Progenitor cell of endocrine pancreas (in vitro differentiated cells): ENCODE results near the gene TOGARAM2. TPM values are rescaled to one million over a fixed set of nuclear protein-coding genes. Genes with fewer than 3 reads are reported as not detected.

Experiments
- DNase-seq: peaks from one replicate; pipeline ENCODE4 v3.0.0; 2021; ENCODE audit warnings: low spot score; ENCODE audit not compliant: unreplicated experiment
- H3K27ac Mint-ChIP-seq: 2 replicates; pipeline ENCODE4 v1.8.0; 2021; ENCODE audit warnings: mild to moderate bottlenecking, moderate library complexity, mixed read lengths
- H3K27me3 Mint-ChIP-seq: 2 replicates; pipeline ENCODE4 v1.8.0; 2021; ENCODE audit warnings: mixed read lengths
- H3K36me3 Mint-ChIP-seq: 2 replicates; pipeline ENCODE4 v1.8.0; 2022; ENCODE audit warnings: mixed read lengths; ENCODE audit not compliant: insufficient read depth
- H3K4me1 Mint-ChIP-seq: 2 replicates; pipeline ENCODE4 v1.8.0; 2021; ENCODE audit warnings: low read depth, mixed read lengths
- H3K4me3 Mint-ChIP-seq: 2 replicates; pipeline ENCODE4 v1.8.0; 2021; ENCODE audit warnings: low read depth, mild to moderate bottlenecking, moderate library complexity, mixed read lengths
- H3K9me3 Mint-ChIP-seq: 2 replicates; pipeline ENCODE4 v1.8.0; 2021; ENCODE audit warnings: low read depth, mixed read lengths
- CTCF ChIP-seq: fragments of 200-600 bp; sonication (generic); IDR thresholded peaks from one replicate; pipeline ENCODE4 v1.5.0; 2021; ENCODE audit warnings: antibody characterized with exemption, mild to moderate bottlenecking; ENCODE audit not compliant: unreplicated experiment
- total RNA-seq: library from RNA; stranded (reverse); gene quantifications from 2 replicates; pipeline ENCODE4 v1.2.1, GENCODE V29; 2021

TOGARAM2 gene
- total RNA-seq, 1 donor from 2014 or later: 0.86 TPM

DNA sequence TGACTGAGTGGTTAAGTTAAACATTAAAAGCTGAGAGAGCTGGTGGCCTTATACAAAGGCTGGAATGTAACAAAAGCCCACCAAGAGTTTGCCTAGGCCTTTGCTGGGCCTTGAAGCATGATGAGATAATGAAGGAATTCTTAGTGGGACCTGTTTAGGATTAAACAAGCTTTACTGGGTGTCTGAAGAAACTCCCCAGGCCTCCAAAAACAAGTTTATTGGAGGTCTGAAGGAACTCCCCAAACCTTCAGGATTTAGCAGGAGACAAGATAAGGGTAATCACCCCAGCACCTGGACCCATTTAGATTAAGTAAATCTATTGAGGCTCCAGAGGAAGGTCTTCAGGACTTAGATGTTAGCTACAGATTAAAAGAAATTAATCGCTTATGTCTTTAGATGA, 74.5 kb downstream of the TOGARAM2 start:
- no peak overlapping the region for H3K4me3 Mint-ChIP-seq
- no peak for DNase-seq
- peaks cover 3% of the 10 kb centered on the region for H3K27me3 Mint-ChIP-seq
- no peaks in the 10 kb centered on the region for H3K9me3 Mint-ChIP-seq
- peaks cover 27% of the 10 kb centered on the region for H3K4me1 Mint-ChIP-seq
- peak overlapping the region; percentile 89 for H3K27ac Mint-ChIP-seq
- TF ChIP-seq CTCF: no peak
- no peaks in the 10 kb centered on the region for H3K36me3 Mint-ChIP-seq

DNA sequence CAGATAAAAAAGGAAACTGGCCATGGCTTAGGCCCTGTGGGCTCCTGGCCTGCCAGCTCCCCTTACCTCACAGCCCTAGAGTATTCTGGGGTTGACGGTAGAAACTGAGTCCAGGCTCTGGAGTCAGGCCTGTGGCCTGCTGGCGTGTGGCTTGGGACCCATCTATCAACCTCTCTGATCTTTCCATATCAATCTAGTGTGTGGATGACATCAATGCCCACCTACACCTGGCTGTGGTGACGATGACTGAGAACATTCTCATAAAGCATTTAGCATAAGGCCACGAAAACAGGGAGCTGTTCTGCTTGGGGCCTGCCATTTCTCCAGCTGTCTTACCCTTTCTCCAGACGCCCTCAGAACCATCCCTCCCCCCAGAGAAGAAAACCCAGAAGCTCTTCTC, 75.4 kb downstream of the TOGARAM2 start:
- no peak for TF ChIP-seq CTCF
- Mint-ChIP-seq H3K27ac (no peak overlapping the region), H3K4me1 (peaks cover 32% of the 10 kb centered on the region), H3K9me3 (no peaks in the 10 kb centered on the region), H3K4me3 (no peak overlapping the region), H3K27me3 (peaks cover 3% of the 10 kb centered on the region), H3K36me3 (no peaks in the 10 kb centered on the region)
- no peak for DNase-seq

DNA sequence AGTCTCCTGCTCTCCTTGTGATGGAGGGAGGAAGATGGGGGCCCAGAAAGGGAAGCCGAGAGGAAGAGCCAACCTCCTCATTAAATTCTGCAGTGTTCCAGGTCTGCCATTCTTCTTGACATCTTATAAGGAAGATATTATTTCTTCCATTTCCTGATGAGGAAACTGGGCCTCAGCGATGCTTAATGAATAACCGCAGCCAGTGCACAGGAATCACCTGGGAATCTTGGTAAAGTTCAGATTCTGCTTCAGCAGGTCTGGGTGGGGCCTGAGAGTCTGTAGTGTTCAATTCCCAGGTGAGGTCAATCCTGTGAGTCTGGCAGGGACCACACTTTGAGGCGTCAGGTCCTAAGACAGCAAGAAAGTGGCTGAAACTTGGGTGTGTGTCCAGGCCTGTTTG, 75.9 kb downstream of the TOGARAM2 start:
- no peaks in the 10 kb centered on the region for H3K36me3 Mint-ChIP-seq
- H3K27ac Mint-ChIP-seq: no peak overlapping the region
- peaks cover 32% of the 10 kb centered on the region for H3K4me1 Mint-ChIP-seq
- H3K27me3 Mint-ChIP-seq: peaks cover 3% of the 10 kb centered on the region
- H3K4me3 Mint-ChIP-seq: no peak overlapping the region
- no peaks in the 10 kb centered on the region for H3K9me3 Mint-ChIP-seq
- no peak for TF ChIP-seq CTCF
- DNase-seq: no peak

GRCh38 chr2:29059624-29060023, 78.5 kb downstream of the TOGARAM2 start:
- no peaks in the 10 kb centered on the region for H3K27me3 Mint-ChIP-seq
- TF ChIP-seq CTCF: no peak
- no peak overlapping the region for H3K27ac Mint-ChIP-seq
- no peak for DNase-seq
- no peaks in the 10 kb centered on the region for H3K36me3 Mint-ChIP-seq
- no peaks in the 10 kb centered on the region for H3K9me3 Mint-ChIP-seq
- no peak overlapping the region for H3K4me3 Mint-ChIP-seq
- peaks cover 36% of the 10 kb centered on the region for H3K4me1 Mint-ChIP-seq

GRCh38 chr2:29060441-29060840, 79.3 kb downstream of the TOGARAM2 start:
- peaks cover 32% of the 10 kb centered on the region for H3K4me1 Mint-ChIP-seq
- H3K36me3 Mint-ChIP-seq: no peaks in the 10 kb centered on the region
- peak overlapping the region; percentile 77 for H3K27ac Mint-ChIP-seq
- H3K9me3 Mint-ChIP-seq: no peaks in the 10 kb centered on the region
- no peak for TF ChIP-seq CTCF
- H3K4me3 Mint-ChIP-seq: no peak overlapping the region
- DNase-seq: no peak
- H3K27me3 Mint-ChIP-seq: no peaks in the 10 kb centered on the region
